GM23338 (cell line): ENCODE results near the gene MAST4. TPM values are rescaled to one million over a fixed set of nuclear protein-coding genes. Genes with fewer than 3 reads are reported as not detected.

Experiments used
- ATAC-seq: fragments of 200-7000 bp; cut with Tn5 transposase; 3 replicates; pipeline ENCODE4 v1.9.1; 2020
- DNase-seq: peaks from one replicate; pipeline ENCODE4 v3.0.0-alpha.2; 2015; ENCODE audit warnings: low spot score
- H2AFZ ChIP-seq: fragments of 200-600 bp; sonication (generic); 2 replicates; pipeline ENCODE4 v1.8.0; 2016; ENCODE audit warnings: antibody characterized with exemption, mild to moderate bottlenecking, moderate library complexity
- H3F3A ChIP-seq: fragments of 200-600 bp; sonication (generic); replicated peaks from 2 replicates; pipeline ENCODE4 v1.8.0; 2017; ENCODE audit warnings: antibody characterized with exemption, mixed run types, low read depth
- H3K27ac ChIP-seq: fragments of 200-600 bp; sonication (generic); 2 replicates; pipeline ENCODE4 v1.6.1; 2016; ENCODE audit warnings: low read depth
- H3K27me3 ChIP-seq: fragments of 200-600 bp; sonication (generic); 2 replicates; pipeline ENCODE4 v1.8.0; 2016; ENCODE audit warnings: mild to moderate bottlenecking, mixed run types, moderate library complexity; ENCODE audit not compliant: insufficient read depth
- H3K36me3 ChIP-seq: fragments of 200-600 bp; sonication (generic); 2 replicates; pipeline ENCODE4 v1.8.0; 2016; ENCODE audit warnings: mild to moderate bottlenecking; ENCODE audit not compliant: insufficient read depth
- H3K4me1 ChIP-seq: fragments of 200-600 bp; sonication (generic); 2 replicates; pipeline ENCODE4 v1.8.0; 2016; ENCODE audit warnings: mild to moderate bottlenecking, moderate library complexity; ENCODE audit not compliant: insufficient read depth
- H3K4me2 ChIP-seq: fragments of 200-600 bp; sonication (generic); 2 replicates; pipeline ENCODE4 v1.7.1; 2017; ENCODE audit warnings: mixed run types
- H3K4me3 ChIP-seq: fragments of 200-600 bp; sonication (generic); 2 replicates; pipeline ENCODE4 v1.6.1; 2016; ENCODE audit warnings: mixed run types
- H3K79me2 ChIP-seq: fragments of 200-600 bp; sonication (generic); replicated peaks from 2 replicates; pipeline ENCODE4 v1.8.0; 2017; ENCODE audit warnings: mild to moderate bottlenecking; ENCODE audit not compliant: insufficient read depth
- H3K9me2 ChIP-seq: fragments of 200-600 bp; sonication (generic); 2 replicates; pipeline ENCODE4 v1.8.0; 2017; ENCODE audit not compliant: insufficient read depth
- H4K20me1 ChIP-seq: fragments of 200-600 bp; sonication (generic); replicated peaks from 2 replicates; pipeline ENCODE4 v1.8.0; 2017; ENCODE audit warnings: mild to moderate bottlenecking; ENCODE audit not compliant: insufficient read depth
- H3K27ac Mint-ChIP-seq: 2 replicates; pipeline ENCODE4 v1.8.0; 2020; ENCODE audit warnings: inconsistent platforms, mild to moderate bottlenecking, moderate library complexity, mixed read lengths
- H3K27me3 Mint-ChIP-seq: 3 replicates; pipeline ENCODE4 v1.8.0; 2022; ENCODE audit warnings: low read depth, mild to moderate bottlenecking, moderate library complexity, mixed read lengths, inconsistent platforms; ENCODE audit not compliant: insufficient read depth, poor library complexity
- H3K36me3 Mint-ChIP-seq: 3 replicates; pipeline ENCODE4 v1.8.0; 2021; ENCODE audit warnings: low read depth, mild to moderate bottlenecking, inconsistent platforms, moderate library complexity, mixed read lengths
- H3K4me1 Mint-ChIP-seq: 3 replicates; pipeline ENCODE4 v1.8.0; 2020; ENCODE audit warnings: mild to moderate bottlenecking, inconsistent platforms, mixed read lengths
- H3K4me3 Mint-ChIP-seq: 3 replicates; pipeline ENCODE4 v1.8.0; 2021; ENCODE audit warnings: moderate library complexity, mild to moderate bottlenecking, inconsistent platforms, mixed read lengths
- H3K9me3 Mint-ChIP-seq: 3 replicates; pipeline ENCODE4 v1.8.0; 2020; ENCODE audit warnings: moderate library complexity, mild to moderate bottlenecking, inconsistent platforms, mixed read lengths
- EZH2 ChIP-seq: fragments of 200-600 bp; sonication (generic); IDR thresholded peaks from one replicate; pipeline ENCODE4 v1.8.0; 2017; ENCODE audit warnings: antibody characterized with exemption, mild to moderate bottlenecking, low read depth; ENCODE audit not compliant: unreplicated experiment
- EZH2phosphoT487 ChIP-seq: fragments of 200-600 bp; sonication (generic); IDR thresholded peaks from one replicate; pipeline ENCODE4 v1.8.1; 2018; ENCODE audit warnings: antibody characterized with exemption; ENCODE audit not compliant: unreplicated experiment
- JUNB ChIP-seq: IDR thresholded peaks from one replicate; pipeline ENCODE4 v1.6.1; 2016; ENCODE audit warnings: antibody characterized with exemption; ENCODE audit not compliant: unreplicated experiment
- NANOG ChIP-seq: IDR thresholded peaks from 2 replicates; pipeline ENCODE4 v1.6.1; 2016; ENCODE audit warnings: antibody characterized with exemption, borderline replicate concordance
- POLR2AphosphoS5 ChIP-seq: IDR thresholded peaks from 2 replicates; pipeline ENCODE4 v1.6.1; 2016; ENCODE audit warnings: antibody characterized with exemption, low read depth
- STAT1 ChIP-seq: IDR thresholded peaks from one replicate; pipeline ENCODE4 v1.6.1; 2016; ENCODE audit warnings: antibody characterized with exemption; ENCODE audit not compliant: unreplicated experiment
- ZNF114 ChIP-seq: fragments of 250-450 bp; sonication (Bioruptor Pico); IDR thresholded peaks from 2 replicates; pipeline ENCODE4 v1.5.0; 2020; ENCODE audit warnings: mild to moderate bottlenecking, moderate library complexity
- polyA plus RNA-seq: library from polyadenylated mRNA; unstranded; fragments of >200 nt; fragmentation: Nextera tagmentation; extraction: Ambion mirVana; gene quantifications from 2 replicates; pipeline ENCODE4 v1.2.1, GENCODE V29; 2016
- total RNA-seq: library from RNA; depleted of rRNA; stranded (reverse); fragments of >200 nt; shearing (Covaris generic); gene quantifications from 2 replicates; pipeline ENCODE4 v1.2.3, GENCODE V29; 2014
- TF ChIP-seq, protein P1 (sequence below), 2 experiments: fragments of 200-600 bp in 1 of 2; sonication (generic) in 1 of 2; conservative IDR thresholded peaks; 2 replicates each; pipeline versions ENCODE4 v1.5.1 to v1.6.1; 2016 to 2017; ENCODE audit warnings: antibody characterized with exemption in 2 of 2, low read depth in 2 of 2, mild to moderate bottlenecking in 2 of 2, moderate library complexity in 1 of 2
- TF ChIP-seq, protein P2 (sequence below): IDR thresholded peaks from 2 replicates; pipeline ENCODE4 v1.6.1; 2016; ENCODE audit warnings: antibody characterized with exemption
- TF ChIP-seq, protein P3 (sequence below): IDR thresholded peaks from one replicate; pipeline ENCODE4 v1.6.1; 2018; ENCODE audit warnings: antibody characterized with exemption; ENCODE audit not compliant: unreplicated experiment

MAST4 gene
- total and polyA plus RNA-seq, 2 experiments from 2014 or later: 3.6 to 8.5 TPM

DNA sequence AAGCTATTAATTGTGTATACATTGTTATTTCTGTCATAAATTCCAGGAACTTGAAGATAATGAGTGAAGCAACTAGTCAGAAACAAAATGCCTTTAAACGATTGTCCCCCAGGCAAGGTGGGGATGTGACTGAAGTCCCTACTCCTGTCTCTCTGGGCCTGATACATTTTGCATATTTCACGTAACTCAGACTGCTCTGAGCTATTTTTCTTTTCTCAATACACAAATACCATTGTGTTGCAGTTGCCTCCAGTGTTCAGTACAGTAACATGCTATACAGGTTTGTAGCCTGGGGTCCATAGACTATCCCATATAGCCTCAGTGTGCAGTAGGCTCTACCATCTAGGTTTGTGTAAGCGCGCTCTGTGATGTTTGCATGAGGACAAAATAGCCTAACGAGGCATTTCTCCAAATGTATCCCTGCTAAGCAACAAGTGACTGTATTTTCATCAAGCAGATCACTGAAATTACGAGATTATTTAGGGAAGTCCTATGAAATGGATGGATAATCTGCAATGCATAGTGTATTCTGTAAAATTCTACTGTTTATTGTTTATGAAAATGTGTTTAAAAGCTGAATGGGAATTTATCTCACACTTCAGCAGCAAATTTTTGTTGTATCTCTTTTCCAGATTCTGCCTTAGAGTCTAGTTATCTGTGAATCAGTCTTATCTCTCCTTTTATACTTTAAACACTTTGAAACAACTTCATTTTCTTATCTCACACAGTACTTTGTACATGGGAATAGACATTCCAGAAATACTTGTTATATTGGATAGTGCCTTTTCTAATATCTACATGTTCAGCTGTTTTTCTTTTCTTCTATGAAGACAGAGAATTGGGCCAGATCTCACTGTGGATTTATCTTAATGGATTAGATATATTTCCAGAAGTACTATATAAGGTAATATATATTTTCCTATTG lies 449.9 kb downstream of the MAST4 start:
- Histone ChIP-seq H3K27ac (no peak overlapping the region), H3K4me3 (no peak overlapping the region), H4K20me1 (peaks cover 1% of the 10 kb centered on the region; the same call in 1 of the 2 replicates), H3K9me2 (no peaks in the 10 kb centered on the region), H3K4me1 (peaks cover 15% of the 10 kb centered on the region), H3F3A (no peaks in the 10 kb centered on the region), H3K27me3 (peaks cover 39% of the 10 kb centered on the region), H3K4me2 (no peak overlapping the region), H3K79me2 (no peaks in the 10 kb centered on the region), H2AFZ (no peak overlapping the region), H3K36me3 (no peaks in the 10 kb centered on the region)
- Mint-ChIP-seq H3K9me3 (no peaks in the 10 kb centered on the region), H3K4me1 (peaks cover 23% of the 10 kb centered on the region), H3K27me3 (no peaks in the 10 kb centered on the region), H3K4me3 (no peak overlapping the region), H3K36me3 (no peaks in the 10 kb centered on the region), H3K27ac (no peak overlapping the region)
- DNase-seq (no peak), ATAC-seq (no peak)
- TF ChIP-seq, protein P1, sequence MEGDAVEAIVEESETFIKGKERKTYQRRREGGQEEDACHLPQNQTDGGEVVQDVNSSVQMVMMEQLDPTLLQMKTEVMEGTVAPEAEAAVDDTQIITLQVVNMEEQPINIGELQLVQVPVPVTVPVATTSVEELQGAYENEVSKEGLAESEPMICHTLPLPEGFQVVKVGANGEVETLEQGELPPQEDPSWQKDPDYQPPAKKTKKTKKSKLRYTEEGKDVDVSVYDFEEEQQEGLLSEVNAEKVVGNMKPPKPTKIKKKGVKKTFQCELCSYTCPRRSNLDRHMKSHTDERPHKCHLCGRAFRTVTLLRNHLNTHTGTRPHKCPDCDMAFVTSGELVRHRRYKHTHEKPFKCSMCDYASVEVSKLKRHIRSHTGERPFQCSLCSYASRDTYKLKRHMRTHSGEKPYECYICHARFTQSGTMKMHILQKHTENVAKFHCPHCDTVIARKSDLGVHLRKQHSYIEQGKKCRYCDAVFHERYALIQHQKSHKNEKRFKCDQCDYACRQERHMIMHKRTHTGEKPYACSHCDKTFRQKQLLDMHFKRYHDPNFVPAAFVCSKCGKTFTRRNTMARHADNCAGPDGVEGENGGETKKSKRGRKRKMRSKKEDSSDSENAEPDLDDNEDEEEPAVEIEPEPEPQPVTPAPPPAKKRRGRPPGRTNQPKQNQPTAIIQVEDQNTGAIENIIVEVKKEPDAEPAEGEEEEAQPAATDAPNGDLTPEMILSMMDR (conservative IDR thresholded peaks at IDR 0.05; ENCODE audit: low read depth in 2 of 2): no peak
- TF ChIP-seq ZNF114 (CRISPR knock-in tag) (no peak), STAT1 (no peak), NANOG (no peak), JUNB (no peak)

DNA sequence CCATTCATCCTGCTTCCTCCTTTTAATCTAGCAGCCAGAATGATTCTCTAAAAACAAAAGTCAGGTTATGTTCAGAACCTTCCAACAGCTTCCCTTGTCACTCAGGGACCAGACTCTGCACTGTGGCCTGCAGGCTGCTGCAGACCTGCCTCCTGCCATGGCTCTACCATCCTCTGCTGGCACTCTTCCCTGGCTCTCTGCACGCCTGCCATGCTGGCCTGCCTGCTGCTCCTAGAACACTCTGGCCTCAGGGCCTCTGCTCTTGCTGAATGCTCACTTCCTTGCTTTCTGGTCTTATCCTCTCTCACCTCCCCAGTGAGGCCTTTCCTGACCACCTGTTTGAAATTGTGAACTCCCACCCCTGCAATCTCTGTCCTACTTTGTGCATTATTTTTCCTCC lies 451.0 kb downstream of the MAST4 start:
- Histone ChIP-seq H3K9me2 (no peaks in the 10 kb centered on the region), H3K4me2 (no peak overlapping the region), H4K20me1 (no peaks in the 10 kb centered on the region; the same call in 1 of the 2 replicates), H3K79me2 (no peaks in the 10 kb centered on the region), H3K4me3 (no peak overlapping the region), H3F3A (no peaks in the 10 kb centered on the region), H3K27me3 (peaks cover 28% of the 10 kb centered on the region), H3K36me3 (no peaks in the 10 kb centered on the region), H3K27ac (no peak overlapping the region), H3K4me1 (peaks cover 14% of the 10 kb centered on the region), H2AFZ (no peak overlapping the region)
- Mint-ChIP-seq H3K36me3 (no peaks in the 10 kb centered on the region), H3K4me3 (no peak overlapping the region), H3K27ac (peak overlapping the region; percentile 1; the same call in 1 of the 2 replicates), H3K27me3 (no peaks in the 10 kb centered on the region), H3K4me1 (peaks cover 21% of the 10 kb centered on the region), H3K9me3 (no peaks in the 10 kb centered on the region)
- peak; percentile 60; the same call in 2 of the 3 replicates for ATAC-seq
- DNase-seq: no peak
- TF ChIP-seq, protein P2, sequence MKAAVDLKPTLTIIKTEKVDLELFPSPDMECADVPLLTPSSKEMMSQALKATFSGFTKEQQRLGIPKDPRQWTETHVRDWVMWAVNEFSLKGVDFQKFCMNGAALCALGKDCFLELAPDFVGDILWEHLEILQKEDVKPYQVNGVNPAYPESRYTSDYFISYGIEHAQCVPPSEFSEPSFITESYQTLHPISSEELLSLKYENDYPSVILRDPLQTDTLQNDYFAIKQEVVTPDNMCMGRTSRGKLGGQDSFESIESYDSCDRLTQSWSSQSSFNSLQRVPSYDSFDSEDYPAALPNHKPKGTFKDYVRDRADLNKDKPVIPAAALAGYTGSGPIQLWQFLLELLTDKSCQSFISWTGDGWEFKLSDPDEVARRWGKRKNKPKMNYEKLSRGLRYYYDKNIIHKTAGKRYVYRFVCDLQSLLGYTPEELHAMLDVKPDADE: no peak
- no peak for TF ChIP-seq STAT1
- no peak for TF ChIP-seq POLR2AphosphoS5
- TF ChIP-seq, protein P3, sequence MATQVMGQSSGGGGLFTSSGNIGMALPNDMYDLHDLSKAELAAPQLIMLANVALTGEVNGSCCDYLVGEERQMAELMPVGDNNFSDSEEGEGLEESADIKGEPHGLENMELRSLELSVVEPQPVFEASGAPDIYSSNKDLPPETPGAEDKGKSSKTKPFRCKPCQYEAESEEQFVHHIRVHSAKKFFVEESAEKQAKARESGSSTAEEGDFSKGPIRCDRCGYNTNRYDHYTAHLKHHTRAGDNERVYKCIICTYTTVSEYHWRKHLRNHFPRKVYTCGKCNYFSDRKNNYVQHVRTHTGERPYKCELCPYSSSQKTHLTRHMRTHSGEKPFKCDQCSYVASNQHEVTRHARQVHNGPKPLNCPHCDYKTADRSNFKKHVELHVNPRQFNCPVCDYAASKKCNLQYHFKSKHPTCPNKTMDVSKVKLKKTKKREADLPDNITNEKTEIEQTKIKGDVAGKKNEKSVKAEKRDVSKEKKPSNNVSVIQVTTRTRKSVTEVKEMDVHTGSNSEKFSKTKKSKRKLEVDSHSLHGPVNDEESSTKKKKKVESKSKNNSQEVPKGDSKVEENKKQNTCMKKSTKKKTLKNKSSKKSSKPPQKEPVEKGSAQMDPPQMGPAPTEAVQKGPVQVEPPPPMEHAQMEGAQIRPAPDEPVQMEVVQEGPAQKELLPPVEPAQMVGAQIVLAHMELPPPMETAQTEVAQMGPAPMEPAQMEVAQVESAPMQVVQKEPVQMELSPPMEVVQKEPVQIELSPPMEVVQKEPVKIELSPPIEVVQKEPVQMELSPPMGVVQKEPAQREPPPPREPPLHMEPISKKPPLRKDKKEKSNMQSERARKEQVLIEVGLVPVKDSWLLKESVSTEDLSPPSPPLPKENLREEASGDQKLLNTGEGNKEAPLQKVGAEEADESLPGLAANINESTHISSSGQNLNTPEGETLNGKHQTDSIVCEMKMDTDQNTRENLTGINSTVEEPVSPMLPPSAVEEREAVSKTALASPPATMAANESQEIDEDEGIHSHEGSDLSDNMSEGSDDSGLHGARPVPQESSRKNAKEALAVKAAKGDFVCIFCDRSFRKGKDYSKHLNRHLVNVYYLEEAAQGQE: no peak
- no peak for TF ChIP-seq EZH2phosphoT487
- no peak for TF ChIP-seq EZH2
